Stimulated activated CD8-positive, alpha-beta memory T cell treated with anti-CD3 and anti-CD28 coated beads, Interleukin-15, amount 100 ng/mL, for 4 hours (primary cell): ENCODE data around the gene SYNJ2.

Experiments used
- DNase-seq, 2 donors: peaks; one replicate each; pipeline ENCODE4 v3.0.0-alpha.2; 2020; ENCODE audit warnings: low read depth in 2 of 2

The SYNJ2 gene

GRCh38 chr6:158043008-158043407, 61.3 kb downstream of the SYNJ2 start:
- DNase-seq: no peak

GRCh38 chr6:158043586-158044524, 62.2 kb downstream of the SYNJ2 start:
- DNase-seq: no peak

- DNase-seq: no peak
Measured at GRCh38 chr6:158044525-158044888, 62.8 kb downstream of the SYNJ2 start.

GRCh38 chr6:158046201-158047126, 64.8 kb downstream of the SYNJ2 start:
- DNase-seq: no peak

GRCh38 chr6:158047127-158047518, 65.5 kb downstream of the SYNJ2 start:
- peak; percentile 37 to 70 for DNase-seq

GRCh38 chr6:158047563-158048323, 66.1 kb downstream of the SYNJ2 start:
- DNase-seq: no peak

- DNase-seq: no peak
Measured at GRCh38 chr6:158048589-158048988, 66.9 kb downstream of the SYNJ2 start.

- no peak for DNase-seq
Measured at GRCh38 chr6:158049055-158050028, 67.7 kb downstream of the SYNJ2 start.

- DNase-seq: no peak
Measured at GRCh38 chr6:158050107-158050735, 68.6 kb downstream of the SYNJ2 start.

GRCh38 chr6:158050955-158051354, 69.3 kb downstream of the SYNJ2 start:
- no peak for DNase-seq

GRCh38 chr6:158051968-158052367, 70.3 kb downstream of the SYNJ2 start:
- DNase-seq: no peak

- DNase-seq: peak; percentile 31 to 66
Measured at GRCh38 chr6:158053377-158054313, 72.0 kb downstream of the SYNJ2 start.

GRCh38 chr6:158056355-158056754, 74.7 kb downstream of the SYNJ2 start:
- DNase-seq: no peak

GRCh38 chr6:158056804-158057203, 75.1 kb downstream of the SYNJ2 start:
- DNase-seq: no peak

GRCh38 chr6:158057213-158057987, 75.7 kb downstream of the SYNJ2 start:
- no peak for DNase-seq

- DNase-seq: no peak
Measured at GRCh38 chr6:158058171-158058651, 76.5 kb downstream of the SYNJ2 start.

GRCh38 chr6:158059108-158059507, 77.4 kb downstream of the SYNJ2 start:
- no peak for DNase-seq
